Coronary artery (tissue), 2 donors: ENCODE data around the gene APBA3.

Source experiments
- DNase-seq: peaks from one replicate; pipeline ENCODE4 v3.0.0-alpha.2; 2017; ENCODE audit warnings: low spot score
- H3K27ac ChIP-seq, 2 donors: fragments of 200-600 bp; sonication (generic); one replicate each; pipeline ENCODE4 v1.5.1; 2016 to 2019
- H3K4me3 ChIP-seq: fragments of 200-600 bp; sonication (generic); 2 replicates; pipeline ENCODE4 v1.5.1; 2016; ENCODE audit warnings: mild to moderate bottlenecking, moderate library complexity
- TF ChIP-seq, protein P1 (sequence below): fragments of 200-600 bp; sonication (generic); IDR thresholded peaks from one replicate; pipeline ENCODE4 v1.5.1; 2019; ENCODE audit warnings: antibody characterized with exemption

APBA3 gene

DNA sequence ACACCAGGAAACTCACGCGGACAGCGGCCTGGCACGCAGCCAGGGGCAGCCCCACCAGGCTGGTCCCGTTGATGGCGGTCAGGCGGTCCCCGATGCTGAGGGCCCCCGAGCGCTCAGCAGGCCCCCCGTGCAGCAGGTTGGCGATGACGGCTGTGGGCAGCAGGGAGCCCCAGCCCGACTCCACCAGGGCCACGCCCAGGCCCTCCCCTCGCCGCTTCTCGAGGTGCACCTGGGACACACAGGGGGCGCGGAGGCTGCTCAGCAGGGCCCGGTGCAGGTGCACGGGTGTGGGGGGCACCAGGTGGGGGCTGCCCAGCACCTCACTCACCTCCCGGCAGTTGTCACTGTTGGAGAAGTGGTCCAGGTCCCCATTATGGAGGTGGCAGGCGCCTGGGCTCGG lies 9.0 kb downstream of the APBA3 start:
- Histone ChIP-seq H3K27ac (no peak overlapping the region), H3K4me3 (no peak overlapping the region)
- TF ChIP-seq, protein P1, sequence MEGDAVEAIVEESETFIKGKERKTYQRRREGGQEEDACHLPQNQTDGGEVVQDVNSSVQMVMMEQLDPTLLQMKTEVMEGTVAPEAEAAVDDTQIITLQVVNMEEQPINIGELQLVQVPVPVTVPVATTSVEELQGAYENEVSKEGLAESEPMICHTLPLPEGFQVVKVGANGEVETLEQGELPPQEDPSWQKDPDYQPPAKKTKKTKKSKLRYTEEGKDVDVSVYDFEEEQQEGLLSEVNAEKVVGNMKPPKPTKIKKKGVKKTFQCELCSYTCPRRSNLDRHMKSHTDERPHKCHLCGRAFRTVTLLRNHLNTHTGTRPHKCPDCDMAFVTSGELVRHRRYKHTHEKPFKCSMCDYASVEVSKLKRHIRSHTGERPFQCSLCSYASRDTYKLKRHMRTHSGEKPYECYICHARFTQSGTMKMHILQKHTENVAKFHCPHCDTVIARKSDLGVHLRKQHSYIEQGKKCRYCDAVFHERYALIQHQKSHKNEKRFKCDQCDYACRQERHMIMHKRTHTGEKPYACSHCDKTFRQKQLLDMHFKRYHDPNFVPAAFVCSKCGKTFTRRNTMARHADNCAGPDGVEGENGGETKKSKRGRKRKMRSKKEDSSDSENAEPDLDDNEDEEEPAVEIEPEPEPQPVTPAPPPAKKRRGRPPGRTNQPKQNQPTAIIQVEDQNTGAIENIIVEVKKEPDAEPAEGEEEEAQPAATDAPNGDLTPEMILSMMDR = no peak
- no peak for DNase-seq

DNA sequence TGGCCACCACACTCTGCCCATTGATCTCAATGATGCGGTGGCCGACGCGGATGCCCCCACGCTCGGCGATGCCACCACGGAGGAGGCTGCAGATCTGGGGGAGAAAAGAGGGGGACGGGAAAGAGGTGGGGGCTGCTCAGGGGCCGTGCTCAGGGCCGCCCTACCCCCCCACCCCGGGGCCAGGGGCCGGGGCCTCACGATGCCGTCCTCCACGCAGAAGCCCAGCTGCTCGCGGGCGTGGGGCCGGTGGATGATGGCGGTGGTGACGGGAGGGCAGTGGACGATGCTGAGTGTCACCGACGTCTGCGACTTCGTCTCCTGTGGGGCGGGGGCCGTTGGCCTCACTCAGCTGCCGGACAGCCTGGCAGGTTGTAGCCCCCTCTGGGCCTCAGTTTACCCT lies 10.3 kb downstream of the APBA3 start:
- TF ChIP-seq, protein P1 = no peak
- H3K4me3 ChIP-seq = no peak overlapping the region
- no peak overlapping the region for H3K27ac ChIP-seq
- DNase-seq = no peak

DNA sequence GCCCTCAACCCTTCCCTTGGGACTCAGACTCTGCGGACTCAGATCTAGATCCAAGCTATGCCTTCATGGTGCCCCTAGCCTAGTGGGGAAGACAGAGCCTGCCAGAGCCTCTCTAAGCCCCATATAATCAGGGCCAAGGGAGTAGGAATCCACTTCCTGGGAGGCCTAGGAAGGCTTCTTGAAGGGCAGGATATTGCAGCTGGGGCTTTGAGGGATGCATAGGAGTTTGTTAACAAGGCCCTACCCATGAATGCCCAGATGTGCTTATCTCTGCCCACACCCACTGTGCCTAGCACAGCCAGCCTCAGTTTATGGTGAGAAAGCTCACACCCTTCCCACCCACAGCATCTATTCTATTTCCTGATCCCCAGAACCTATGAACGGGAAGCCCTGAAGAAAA lies 11.3 kb downstream of the APBA3 start:
- no peak overlapping the region for H3K27ac ChIP-seq
- no peak overlapping the region for H3K4me3 ChIP-seq
- DNase-seq = no peak
- TF ChIP-seq, protein P1 = no peak

DNA sequence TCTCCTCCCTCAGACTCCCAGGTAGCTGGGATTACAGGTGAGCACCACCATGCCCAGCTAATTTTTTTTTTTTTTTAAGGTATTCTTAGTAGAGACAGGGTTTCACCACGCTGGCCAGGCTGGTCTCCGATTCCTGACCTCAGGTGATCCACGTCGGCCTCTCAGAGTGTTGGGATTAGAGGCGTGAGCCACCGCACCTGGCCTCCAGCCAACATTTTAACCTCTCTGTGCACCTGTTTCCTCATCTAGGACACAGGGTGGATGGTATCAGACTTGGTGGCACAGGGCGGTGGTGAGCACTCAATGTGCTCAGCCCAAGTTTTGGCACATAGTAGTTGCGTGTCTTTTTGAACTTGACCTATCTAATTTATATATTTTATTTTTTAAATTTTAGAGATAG lies 12.5 kb downstream of the APBA3 start:
- Histone ChIP-seq H3K27ac (no peak overlapping the region), H3K4me3 (no peak overlapping the region)
- TF ChIP-seq, protein P1 = no peak
- DNase-seq = no peak

DNA sequence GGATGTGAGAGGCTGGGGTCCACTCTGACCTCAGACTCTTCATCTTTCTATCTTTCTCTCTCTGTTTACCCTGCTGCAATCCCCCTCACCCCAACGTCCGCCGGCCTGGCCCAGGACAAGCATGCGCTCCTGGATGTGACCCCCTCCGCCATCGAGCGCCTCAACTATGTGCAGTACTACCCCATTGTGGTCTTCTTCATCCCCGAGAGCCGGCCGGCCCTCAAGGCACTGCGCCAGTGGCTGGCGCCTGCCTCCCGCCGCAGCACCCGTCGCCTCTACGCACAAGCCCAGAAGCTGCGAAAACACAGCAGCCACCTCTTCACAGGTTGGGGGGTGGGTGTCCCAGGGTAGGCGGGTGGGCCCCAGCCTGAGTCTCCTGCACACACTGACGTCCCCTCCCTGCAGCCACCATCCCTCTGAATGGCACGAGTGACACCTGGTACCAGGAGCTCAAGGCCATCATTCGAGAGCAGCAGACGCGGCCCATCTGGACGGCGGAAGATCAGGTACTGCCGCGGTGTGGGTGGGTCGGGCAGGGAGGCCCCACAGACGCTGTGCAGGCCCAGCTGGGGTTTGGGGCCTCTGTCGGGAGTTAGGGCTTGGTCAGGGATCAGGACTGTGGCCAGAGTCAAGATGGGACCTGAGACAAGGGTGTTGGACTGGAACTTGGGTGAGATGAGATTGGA lies 15.0 kb downstream of the APBA3 start:
- TF ChIP-seq, protein P1 = no peak
- DNase-seq = no peak
- no peak overlapping the region for H3K4me3 ChIP-seq
- H3K27ac ChIP-seq = no peak overlapping the region

DNA sequence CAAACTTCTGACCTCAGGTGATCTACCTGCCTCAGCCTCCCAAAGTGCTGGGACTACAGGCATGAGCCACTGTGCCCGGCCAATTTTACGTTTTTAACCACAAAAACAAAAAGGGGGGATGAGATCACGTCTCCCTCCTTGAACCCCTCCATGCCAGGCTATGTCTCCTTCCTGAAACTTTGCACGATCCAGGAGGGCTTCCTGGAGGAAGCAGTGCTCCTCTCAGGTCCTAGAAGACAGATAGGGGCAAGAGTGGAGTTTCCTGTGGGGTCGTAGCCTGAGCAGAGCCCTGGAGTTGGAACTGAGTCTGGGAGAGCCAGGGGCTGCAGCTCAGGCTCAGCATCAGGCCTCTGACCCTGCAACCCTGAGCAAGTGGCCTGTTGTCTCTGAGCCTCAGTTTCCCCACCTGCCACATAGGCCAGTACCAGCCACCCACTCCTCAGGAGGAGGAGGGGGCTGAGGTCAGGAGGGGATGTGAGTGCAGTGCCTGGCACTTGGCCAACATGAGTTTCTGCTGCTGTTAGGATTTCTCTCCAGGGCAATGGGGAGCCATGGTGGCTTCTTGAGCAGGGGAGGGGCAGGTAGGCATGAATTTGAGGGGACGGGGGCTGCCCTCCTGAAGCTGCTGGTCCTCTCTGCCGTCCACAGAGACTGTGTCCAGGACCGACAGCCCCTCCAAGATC lies 16.0 kb downstream of the APBA3 start:
- no peak overlapping the region for H3K27ac ChIP-seq
- H3K4me3 ChIP-seq = no peak overlapping the region
- DNase-seq = no peak
- TF ChIP-seq, protein P1 = no peak

DNA sequence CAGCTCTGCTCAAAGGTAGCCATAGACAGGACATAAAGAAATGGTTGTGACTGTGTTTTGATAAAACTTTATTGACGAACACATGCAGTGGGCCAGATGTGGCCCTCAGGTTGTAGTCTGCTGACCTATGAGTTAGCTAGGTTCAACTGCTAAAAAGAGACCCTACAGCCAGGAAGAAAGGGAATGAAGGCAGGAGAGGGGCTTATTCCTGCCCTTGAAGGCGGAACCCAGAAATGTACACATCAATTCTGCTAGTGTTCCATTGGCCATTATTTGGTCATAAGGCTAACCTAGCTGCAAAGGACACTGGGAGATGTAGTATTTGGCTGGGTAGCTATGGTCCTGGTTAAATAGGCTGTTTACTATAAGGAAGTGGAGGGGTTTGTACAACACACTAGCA lies 18.0 kb downstream of the APBA3 start:
- no peak overlapping the region for H3K4me3 ChIP-seq
- TF ChIP-seq, protein P1 = no peak
- no peak for DNase-seq
- no peak overlapping the region for H3K27ac ChIP-seq
